ENCODE data around the gene NOL12.

The NOL12 gene

DNA sequence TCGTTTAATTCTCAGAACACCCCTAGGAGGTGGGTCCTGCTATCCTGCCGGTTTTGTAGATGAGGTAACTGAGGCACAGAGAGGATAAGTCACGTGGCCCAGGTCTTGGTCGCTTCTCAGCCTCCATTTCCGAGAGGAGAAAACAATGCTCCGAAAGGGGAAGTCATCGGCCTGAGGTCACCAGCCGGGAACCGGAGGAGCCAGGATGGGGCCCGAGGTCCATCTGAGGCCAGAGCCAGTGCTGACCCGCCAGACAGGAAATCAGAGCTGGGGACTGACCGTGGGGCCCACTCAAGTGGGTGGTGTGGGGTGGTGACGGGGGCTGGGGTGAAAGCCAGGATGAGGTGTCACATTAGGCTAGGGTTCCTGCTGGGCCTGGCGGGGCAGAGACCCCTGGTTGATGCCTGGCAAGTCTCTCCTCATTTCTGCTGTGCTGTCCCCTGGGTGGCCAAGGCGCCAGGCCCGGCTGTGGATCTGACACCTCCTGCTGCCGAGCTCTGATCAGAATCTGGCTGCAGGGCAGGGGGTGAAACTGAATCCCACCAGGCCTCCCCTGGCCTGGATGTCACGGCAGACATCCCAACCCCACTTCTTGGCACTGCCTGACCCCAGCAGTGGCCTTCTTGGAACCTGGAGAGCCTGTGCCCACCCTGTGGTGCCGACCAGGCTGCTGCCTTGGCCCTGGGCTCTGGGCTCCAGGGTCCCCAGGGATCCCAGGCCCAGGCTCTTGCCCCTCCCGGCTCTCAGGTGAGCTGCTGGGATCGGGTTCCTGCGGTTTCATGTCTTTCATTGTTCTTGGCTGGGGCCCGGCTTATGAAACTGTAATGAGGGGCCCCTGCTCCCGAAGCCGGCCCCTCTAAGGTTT lies 22.7 kb downstream of the NOL12 start:
- TF ChIP-seq, protein P1, sequence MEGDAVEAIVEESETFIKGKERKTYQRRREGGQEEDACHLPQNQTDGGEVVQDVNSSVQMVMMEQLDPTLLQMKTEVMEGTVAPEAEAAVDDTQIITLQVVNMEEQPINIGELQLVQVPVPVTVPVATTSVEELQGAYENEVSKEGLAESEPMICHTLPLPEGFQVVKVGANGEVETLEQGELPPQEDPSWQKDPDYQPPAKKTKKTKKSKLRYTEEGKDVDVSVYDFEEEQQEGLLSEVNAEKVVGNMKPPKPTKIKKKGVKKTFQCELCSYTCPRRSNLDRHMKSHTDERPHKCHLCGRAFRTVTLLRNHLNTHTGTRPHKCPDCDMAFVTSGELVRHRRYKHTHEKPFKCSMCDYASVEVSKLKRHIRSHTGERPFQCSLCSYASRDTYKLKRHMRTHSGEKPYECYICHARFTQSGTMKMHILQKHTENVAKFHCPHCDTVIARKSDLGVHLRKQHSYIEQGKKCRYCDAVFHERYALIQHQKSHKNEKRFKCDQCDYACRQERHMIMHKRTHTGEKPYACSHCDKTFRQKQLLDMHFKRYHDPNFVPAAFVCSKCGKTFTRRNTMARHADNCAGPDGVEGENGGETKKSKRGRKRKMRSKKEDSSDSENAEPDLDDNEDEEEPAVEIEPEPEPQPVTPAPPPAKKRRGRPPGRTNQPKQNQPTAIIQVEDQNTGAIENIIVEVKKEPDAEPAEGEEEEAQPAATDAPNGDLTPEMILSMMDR (conservative IDR thresholded peaks at IDR 0.05; ENCODE audit: low read depth, low read length): no peak
- no peak overlapping the region for H3K4me3 ChIP-seq (ENCODE audit: low read depth, low read length)
- DNase-seq (ENCODE audit: low read depth): no peak

DNA sequence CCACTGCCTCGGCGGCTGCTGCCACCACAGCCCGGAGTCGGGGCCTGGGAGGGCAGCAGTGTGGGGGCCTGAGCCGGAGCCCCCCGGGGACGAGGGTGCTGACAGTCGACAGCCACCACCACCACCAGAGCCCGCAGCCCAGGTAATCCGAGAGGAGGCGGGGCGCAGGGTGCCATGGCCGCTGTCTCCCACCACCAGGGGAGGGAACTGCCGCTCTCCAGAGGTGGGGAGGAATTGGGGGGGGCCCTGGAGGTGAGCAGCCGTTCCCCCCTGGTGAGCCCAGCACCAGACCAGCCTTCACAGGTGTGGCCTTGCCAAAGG lies 23.3 kb downstream of the NOL12 start:
- TF ChIP-seq, protein P1 (conservative IDR thresholded peaks at IDR 0.05; ENCODE audit: low read depth, low read length): no peak
- no peak for DNase-seq (ENCODE audit: low read depth)
- no peak overlapping the region for H3K4me3 ChIP-seq (ENCODE audit: low read depth, low read length)

GRCh38 chr22:37710675-37711074 lies 24.5 kb downstream of the NOL12 start:
- H3K4me3 ChIP-seq (ENCODE audit: low read depth, low read length): no peak overlapping the region
- TF ChIP-seq, protein P1 (conservative IDR thresholded peaks at IDR 0.05; ENCODE audit: low read depth, low read length): no peak
- no peak for DNase-seq (ENCODE audit: low read depth)

DNA sequence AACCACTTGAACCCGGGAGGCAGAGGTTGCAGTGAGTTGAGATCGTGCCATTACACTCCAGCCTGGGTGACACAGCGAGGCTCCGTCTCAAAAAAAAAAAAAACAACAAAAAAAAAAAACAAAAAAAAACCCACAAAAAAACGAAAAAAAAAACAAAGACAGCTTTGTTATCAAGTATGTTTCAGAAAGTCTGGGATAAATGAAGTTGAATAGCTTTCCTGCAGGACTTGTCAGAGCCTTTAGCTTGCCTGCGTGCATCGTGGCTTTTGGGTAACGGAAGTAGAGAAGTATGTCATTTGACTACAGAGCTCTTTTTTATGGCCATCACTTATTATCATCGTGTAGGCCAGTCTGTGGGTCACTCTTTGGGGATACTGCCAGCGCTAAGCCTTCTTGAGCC lies 25.3 kb downstream of the NOL12 start:
- no peak for DNase-seq (ENCODE audit: low read depth)
- H3K4me3 ChIP-seq (ENCODE audit: low read depth, low read length): no peak overlapping the region
- TF ChIP-seq, protein P1 (conservative IDR thresholded peaks at IDR 0.05; ENCODE audit: low read depth, low read length): no peak

- H3K4me3 ChIP-seq (ENCODE audit: low read depth, low read length): no peak overlapping the region
- no peak for DNase-seq (ENCODE audit: low read depth)
- TF ChIP-seq, protein P1 (conservative IDR thresholded peaks at IDR 0.05; ENCODE audit: low read depth, low read length): no peak
Observed at GRCh38 chr22:37713761-37714160, 27.6 kb downstream of the NOL12 start.

- H3K4me3 ChIP-seq (ENCODE audit: low read depth, low read length): no peak overlapping the region
- TF ChIP-seq, protein P1 (conservative IDR thresholded peaks at IDR 0.05; ENCODE audit: low read depth, low read length): no peak
- no peak for DNase-seq (ENCODE audit: low read depth)
Observed at GRCh38 chr22:37714634-37715033, 28.5 kb downstream of the NOL12 start.

GRCh38 chr22:37715760-37716159 lies 29.6 kb downstream of the NOL12 start:
- no peak overlapping the region for H3K4me3 ChIP-seq (ENCODE audit: low read depth, low read length)
- TF ChIP-seq, protein P1 (conservative IDR thresholded peaks at IDR 0.05; ENCODE audit: low read depth, low read length): no peak
- DNase-seq (ENCODE audit: low read depth): no peak

Data from choroid plexus epithelial cell (primary cell).